Smooth muscle cell of the pulmonary artery (primary cell): ENCODE data around the gene SNRPD1. TPM values are rescaled to one million over a fixed set of nuclear protein-coding genes. Genes with fewer than 3 reads are reported as not detected.

Experiments
- total RNA-seq: library from RNA; depleted of rRNA; stranded (reverse); fragments of >200 nt; gene quantifications from 2 replicates; pipeline ENCODE4 v1.2.3, GENCODE V29; 2014

Gene SNRPD1
- total RNA-seq, result 8.4 and 11.1 TPM in 2 replicates

GRCh38 chr18:21612125-21613039, at the start of gene SNRPD1:
Gene SNRPD1, plus strand, starts transcription at chr18:21612314. Its CDS starts 116 bp downstream, at chr18:21612430.

GRCh38 chr18:21600526-21601410, 11.3 kb upstream of the SNRPD1 start, which contains the start of gene ESCO1:
Gene ESCO1, minus strand, starts transcription at chr18:21600704. Its CDS starts 25,861 bp downstream, at chr18:21574843.

Other genes starting within 250 kb of the SNRPD1 start
- gene ESCO1, start 11.6 kb upstream of the SNRPD1 start, total RNA-seq, result 12.0 and 13.8 TPM in 2 replicates
- gene ABHD3, start 92.5 kb downstream of the SNRPD1 start, total RNA-seq, result 4.9 and 6.4 TPM in 2 replicates
- gene MIB1, start 128.5 kb downstream of the SNRPD1 start, total RNA-seq, result 60.9 and 63.2 TPM in 2 replicates